ENCODE data around the gene MOV10L1.
"Not testable (repeated sequence)": the region's sequence is repeated elsewhere in the genome, so short reads cannot be mapped to it uniquely, and the experiment has no call there.

MOV10L1 gene

GRCh38 chr22:50160947-50161346, 71.1 kb downstream of the MOV10L1 start:
- no peak for DNase-seq (ENCODE audit: low read depth)

- no peak for DNase-seq (ENCODE audit: low read depth)
Observed at GRCh38 chr22:50161508-50162390, 71.9 kb downstream of the MOV10L1 start.

GRCh38 chr22:50162391-50162956, 72.7 kb downstream of the MOV10L1 start:
- DNase-seq (ENCODE audit: low read depth): no peak

- DNase-seq (ENCODE audit: low read depth): no peak
Observed at GRCh38 chr22:50165436-50166123, 75.8 kb downstream of the MOV10L1 start.

- DNase-seq (ENCODE audit: low read depth): no peak
Observed at GRCh38 chr22:50167689-50168489, 78.1 kb downstream of the MOV10L1 start.

- not testable (repeated sequence) for DNase-seq (ENCODE audit: low read depth)
Observed at GRCh38 chr22:50168490-50169180, 78.8 kb downstream of the MOV10L1 start.

GRCh38 chr22:50169181-50169759, 79.5 kb downstream of the MOV10L1 start:
- DNase-seq (ENCODE audit: low read depth): no peak

GRCh38 chr22:50169774-50170341, 80.1 kb downstream of the MOV10L1 start:
- no peak for DNase-seq (ENCODE audit: low read depth)

- DNase-seq (ENCODE audit: low read depth): no peak
Observed at GRCh38 chr22:50170453-50171318, 80.9 kb downstream of the MOV10L1 start, which contains the start of gene PANX2. Gene PANX2 (plus strand): TSS chr22:50170731. CDS start chr22:50170731, 0 bp downstream.

- no peak for DNase-seq (ENCODE audit: low read depth)
Observed at GRCh38 chr22:50171319-50171964, 81.6 kb downstream of the MOV10L1 start.

- DNase-seq (ENCODE audit: low read depth): no peak
Observed at GRCh38 chr22:50171965-50172421, 82.2 kb downstream of the MOV10L1 start.

GRCh38 chr22:50173311-50173982, 83.6 kb downstream of the MOV10L1 start:
- no peak for DNase-seq (ENCODE audit: low read depth)

- no peak for DNase-seq (ENCODE audit: low read depth)
Observed at GRCh38 chr22:50173983-50174355, 84.2 kb downstream of the MOV10L1 start.

GRCh38 chr22:50174382-50175190, 84.8 kb downstream of the MOV10L1 start:
- no peak for DNase-seq (ENCODE audit: low read depth)

GRCh38 chr22:50175191-50175461, 85.3 kb downstream of the MOV10L1 start:
- DNase-seq (ENCODE audit: low read depth): no peak

- DNase-seq (ENCODE audit: low read depth): no peak
Observed at GRCh38 chr22:50175921-50176849, 86.4 kb downstream of the MOV10L1 start.
